ENCODE measurements around the gene MAP7D2.

GRCh38 chrX:20143561-20143960 lies 26.9 kb upstream of the MAP7D2 start:
- TF ChIP-seq, protein P1, sequence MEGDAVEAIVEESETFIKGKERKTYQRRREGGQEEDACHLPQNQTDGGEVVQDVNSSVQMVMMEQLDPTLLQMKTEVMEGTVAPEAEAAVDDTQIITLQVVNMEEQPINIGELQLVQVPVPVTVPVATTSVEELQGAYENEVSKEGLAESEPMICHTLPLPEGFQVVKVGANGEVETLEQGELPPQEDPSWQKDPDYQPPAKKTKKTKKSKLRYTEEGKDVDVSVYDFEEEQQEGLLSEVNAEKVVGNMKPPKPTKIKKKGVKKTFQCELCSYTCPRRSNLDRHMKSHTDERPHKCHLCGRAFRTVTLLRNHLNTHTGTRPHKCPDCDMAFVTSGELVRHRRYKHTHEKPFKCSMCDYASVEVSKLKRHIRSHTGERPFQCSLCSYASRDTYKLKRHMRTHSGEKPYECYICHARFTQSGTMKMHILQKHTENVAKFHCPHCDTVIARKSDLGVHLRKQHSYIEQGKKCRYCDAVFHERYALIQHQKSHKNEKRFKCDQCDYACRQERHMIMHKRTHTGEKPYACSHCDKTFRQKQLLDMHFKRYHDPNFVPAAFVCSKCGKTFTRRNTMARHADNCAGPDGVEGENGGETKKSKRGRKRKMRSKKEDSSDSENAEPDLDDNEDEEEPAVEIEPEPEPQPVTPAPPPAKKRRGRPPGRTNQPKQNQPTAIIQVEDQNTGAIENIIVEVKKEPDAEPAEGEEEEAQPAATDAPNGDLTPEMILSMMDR (IDR thresholded peaks at IDR 0.05; ENCODE audit: borderline replicate concordance, extremely low read depth, low read length, poor library complexity, severe bottlenecking): no peak
- no peak for TF ChIP-seq EZH2 (IDR thresholded peaks at IDR 0.05; ENCODE audit: borderline replicate concordance, low read depth, low read length, severe bottlenecking)

Data from DND-41 (cell line).